HT1080 (cell line): ENCODE results near the gene GALNT4. TPM values are rescaled to one million over a fixed set of nuclear protein-coding genes. Genes with fewer than 3 reads are reported as not detected.

Experiments used
- DNase-seq: peaks from one replicate; pipeline ENCODE4 v3.0.0-alpha.2; 2015; ENCODE audit warnings: low read depth
- total RNA-seq: library from RNA; depleted of rRNA; stranded (reverse); fragments of >200 nt; shearing (Covaris generic); gene quantifications from 2 replicates; pipeline ENCODE4 v1.2.3, GENCODE V29; 2014

Gene GALNT4
- total RNA-seq, 1 experiment from 2014 or later, result 14.0 TPM

DNA sequence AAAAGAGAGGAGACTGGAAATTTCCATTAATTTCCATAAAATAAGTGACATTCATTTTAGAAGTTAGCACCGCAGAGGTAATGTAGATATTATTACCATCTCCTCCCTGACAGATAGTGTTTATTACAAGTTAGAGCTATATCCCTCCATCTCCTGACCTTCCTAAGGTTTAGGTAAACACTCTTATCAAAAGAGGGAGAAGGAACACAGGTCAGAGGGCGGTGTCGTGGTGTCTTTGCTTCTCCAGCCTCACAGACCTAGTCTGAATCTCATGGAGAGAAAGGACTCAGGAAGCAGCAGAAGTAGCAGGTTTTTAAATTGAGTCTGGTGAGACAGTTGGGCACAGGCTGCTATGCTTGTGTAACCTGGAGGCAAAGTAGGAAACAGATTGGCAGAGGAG is 12.8 kb upstream of the GALNT4 start:
- DNase-seq, result no peak

DNA sequence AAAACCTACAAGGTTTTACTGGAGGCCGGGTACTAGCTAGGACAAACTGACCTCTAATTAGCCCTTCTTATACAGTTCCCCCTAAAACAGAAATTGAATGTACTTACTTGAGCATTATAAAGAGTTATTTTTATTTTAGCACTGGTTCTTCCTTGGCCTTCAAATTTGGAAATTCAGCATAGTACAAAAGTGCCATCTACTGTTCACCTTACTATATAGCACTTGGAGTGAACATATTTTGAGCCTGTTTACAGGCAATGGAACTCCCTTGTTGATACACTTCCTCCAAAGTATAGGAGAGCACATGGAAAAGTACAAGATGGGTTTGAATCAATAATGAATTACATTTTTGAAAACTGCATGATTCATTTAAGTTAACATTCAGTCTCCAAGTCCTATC is 5.1 kb upstream of the GALNT4 start:
- peak; percentile 56 for DNase-seq

DNA sequence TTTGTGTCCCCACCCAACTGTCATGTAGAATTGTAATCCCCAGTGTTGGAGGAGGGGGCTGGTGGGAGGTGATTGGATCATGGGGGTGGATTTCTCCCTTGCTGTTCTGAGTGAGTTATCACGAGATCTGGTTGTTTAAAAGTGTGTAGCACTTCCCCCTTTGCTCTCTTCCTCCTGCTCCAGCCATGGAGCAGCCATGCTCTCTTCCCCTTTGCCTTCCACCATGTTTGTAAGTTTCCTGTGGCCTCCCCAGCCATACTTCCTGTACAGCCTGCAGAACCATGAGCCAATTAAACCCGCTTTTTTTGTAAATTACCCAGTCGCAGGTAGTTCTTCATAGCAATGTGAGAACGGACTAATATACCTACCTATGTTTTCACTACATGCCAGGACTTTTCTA is 3.8 kb upstream of the GALNT4 start:
- no peak for DNase-seq

DNA sequence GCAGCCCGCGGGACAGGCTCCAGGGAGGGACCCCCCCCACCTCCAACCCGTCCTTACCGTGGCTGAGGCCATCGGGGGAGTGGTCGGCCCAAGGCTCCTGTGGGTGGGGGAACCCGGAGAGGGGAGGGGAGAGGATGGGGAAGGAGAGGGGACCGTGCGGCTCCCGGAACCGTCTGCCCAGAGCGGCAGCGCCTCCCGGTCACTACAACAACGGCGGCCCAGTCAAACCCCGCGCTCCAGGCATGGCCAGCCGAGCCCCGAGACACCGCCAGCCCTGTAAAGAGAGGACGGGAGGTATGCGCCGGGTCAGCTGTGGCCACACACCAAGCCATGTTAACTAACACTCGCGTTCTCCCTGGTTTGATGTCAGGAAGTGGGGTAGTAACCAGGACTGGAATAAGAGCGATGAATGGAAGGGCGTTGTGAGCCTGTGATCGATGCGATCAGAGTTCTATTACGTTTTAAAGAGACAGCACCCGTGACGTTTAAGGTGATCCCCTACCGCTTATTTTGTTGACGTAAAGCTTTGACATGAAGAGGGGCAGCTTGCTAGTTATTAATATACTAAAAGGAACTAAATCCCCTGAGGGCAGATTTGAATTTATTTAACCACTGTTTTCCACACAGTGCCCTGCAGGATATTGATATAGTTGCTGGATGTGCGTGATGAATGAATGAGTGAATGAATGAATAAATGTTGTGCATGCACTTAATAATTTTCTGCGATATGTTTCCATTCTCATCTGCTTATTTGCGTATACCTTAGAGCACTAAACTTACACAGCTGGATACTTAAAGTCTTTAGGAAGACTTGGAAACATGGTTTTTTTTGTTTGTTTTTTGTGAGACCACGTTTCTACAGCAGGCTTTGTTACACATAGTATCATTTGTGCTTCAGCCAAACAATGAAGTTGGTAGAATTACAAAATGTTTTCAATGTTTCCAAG is 1.5 kb upstream of the GALNT4 start, which contains the start of gene POC1B:
Gene POC1B (minus strand): TSS at position 224 of the 947 bp plus-strand sequence. CDS start 152 bp downstream, at position 72.
- peak; percentile 91 for DNase-seq

DNA sequence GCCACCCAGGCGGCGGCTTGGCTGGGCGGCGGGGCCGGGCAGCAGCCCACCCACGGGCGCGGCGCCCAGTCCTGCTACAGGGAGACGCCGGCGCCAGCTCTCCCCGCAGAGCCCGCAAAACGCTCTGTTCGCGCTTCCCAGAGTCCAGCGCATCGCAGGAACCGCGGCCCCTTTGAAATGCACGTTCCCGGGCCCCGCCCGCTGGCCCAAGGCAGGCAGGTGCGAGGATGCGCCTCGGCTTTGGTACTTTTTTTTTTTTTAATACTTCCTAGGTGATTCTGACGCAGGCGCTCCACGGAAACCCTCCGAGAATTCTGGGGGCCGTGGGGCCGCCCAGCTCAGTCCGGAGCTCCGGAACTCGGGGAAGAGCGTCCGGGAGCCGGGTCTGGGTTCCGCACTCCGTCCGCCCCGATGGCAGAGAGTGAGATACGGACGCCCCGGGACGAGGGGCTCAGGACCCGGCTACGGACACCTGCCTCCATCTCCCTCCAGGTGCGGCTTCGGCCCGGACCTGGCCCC is 768 bp upstream of the GALNT4 start:
- peak; percentile 42 for DNase-seq

DNA sequence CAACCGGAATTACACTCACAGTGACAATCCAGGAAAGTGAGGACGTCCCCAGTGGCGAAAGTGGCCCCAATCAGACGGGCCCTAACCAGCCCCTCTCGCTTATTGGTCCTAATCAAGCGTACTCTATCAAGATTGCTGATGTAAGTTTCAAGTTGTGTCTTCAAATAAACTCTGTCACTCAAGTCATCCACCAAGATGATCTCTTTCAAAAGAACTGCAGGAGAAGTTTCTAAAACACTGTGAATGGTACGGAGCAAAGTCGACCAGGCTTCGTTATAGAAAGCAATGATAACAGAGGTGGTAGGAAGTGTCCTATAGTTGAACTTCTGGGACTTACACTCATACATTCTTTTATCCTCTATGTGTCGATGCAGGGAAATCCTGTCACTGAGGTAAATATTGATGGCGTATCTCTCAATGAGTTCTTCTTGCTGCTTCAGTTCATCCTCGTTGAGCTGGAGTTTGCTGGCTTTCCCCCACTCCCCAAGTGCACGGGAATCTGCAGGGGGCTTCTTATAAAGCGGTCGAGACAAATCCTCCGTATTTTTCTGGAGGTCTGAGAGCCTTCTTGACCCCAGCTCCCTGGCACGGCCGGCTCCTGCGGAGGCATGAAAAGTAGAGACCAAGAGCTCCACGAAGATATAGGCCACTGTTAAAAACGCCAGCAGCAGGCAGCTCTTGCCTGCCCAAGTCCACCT is 604 bp downstream of the GALNT4 start:
- DNase-seq, result no peak

DNA sequence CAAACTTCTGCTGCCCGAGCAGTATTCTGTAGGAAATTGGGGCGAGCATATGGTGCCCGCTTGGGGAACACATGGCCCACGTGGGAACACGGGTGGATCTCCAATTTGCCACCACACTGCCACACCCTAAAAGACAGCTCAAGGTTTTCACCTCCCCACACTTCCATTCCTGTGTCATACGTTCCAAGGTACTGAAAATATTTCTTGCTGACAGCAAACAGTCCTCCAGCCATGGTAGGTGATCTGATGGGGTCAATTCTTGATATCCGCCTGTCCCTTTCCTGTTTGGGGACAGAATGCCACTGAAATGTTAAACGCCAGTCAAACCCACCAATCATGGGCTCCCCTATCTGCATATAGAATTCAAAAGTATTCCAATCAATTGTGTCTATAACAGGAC is 1.2 kb downstream of the GALNT4 start:
- DNase-seq, result no peak

DNA sequence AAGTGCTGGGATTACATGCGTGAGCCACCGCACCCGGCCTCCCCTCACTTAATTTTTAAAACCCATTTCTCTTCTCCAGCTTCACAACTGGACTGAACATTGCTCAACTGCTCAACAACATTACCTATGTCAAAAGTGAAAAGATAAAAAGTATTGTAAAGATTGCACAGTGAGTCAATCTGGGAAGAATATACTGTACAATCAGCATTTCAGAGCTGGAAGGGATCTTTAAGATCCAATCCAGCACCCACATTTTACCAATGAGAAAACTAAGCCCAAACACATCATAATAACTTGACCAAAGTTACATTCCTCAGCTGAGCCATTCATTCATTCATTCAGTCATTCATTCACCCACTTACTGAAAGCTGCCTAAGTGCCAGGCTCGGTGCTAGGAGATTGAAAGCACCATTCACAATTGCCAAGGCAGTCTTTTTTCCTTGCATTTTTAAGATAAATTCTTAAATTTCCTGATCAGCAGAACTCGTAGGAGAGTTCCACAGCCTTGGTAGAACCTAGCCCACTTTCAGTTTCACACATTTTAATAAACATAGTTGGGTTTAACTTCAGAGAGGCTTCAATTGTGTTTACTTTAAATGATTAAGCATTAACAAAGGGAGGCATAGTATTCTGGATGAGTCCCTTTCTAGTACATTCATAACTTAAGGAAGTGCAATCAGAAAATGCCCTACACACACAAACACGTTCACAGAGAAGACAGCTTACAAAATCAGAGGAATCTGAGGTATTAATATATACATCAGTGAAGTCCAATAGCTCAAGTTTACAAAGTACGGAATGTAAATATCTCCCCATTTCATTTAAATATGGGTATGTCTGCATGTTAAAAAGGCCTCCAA is 3.0 kb downstream of the GALNT4 start:
- no peak for DNase-seq

DNA sequence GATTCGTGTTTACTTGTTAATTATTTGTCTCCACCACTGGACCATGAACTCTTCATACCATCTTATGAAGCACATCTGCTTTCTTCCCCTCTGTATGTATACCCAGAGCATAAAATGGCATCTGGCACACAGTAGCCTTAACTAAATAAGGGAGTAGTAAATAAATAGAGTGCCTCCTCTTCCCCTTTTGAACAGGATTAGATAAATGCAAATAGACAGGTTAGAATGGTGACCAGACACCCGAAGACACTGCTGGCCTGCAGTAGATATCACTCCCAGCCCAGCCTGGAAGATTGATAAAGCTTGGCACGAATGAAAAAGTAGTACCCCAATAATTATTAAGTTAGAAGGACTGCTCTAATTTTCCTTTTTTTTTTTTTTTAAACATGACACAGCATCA is 6.9 kb downstream of the GALNT4 start:
- DNase-seq, result no peak

DNA sequence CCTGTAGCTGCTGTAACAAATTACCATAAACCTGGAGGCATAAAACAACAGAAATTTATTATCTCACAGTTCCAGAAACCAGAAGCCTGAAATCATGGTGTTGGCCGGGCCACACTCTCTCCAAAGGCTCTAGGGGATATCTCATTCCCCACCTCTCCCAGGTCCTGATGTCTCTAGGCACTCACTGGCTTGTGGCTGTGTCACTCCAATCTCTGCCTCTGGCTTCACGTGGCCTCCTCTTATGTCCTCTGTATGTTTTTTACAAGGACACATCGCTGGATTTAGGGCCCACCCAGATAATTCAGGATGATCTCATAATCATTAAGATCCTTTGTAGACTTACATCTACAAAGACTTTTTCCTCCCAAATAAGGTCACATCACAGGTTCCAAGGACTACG is 8.0 kb downstream of the GALNT4 start:
- no peak for DNase-seq

DNA sequence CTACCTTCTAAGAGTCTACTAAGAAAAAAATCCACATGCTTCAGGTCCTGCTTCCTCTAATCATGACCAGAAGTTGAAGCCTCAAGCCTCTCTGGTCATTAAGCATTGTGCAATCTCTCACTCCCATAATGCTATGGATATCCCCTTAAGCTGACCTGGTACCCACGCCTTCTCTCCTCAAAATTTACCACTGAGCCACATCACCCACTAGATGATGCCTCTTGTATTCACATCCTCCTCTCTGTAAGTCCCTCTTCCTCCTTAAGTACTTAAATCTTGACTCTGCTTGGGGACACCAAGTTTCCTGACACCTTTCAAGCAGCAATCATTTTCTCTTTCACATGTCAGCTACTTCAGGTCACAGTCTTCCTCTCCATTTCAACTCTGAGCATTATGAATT is 9.8 kb downstream of the GALNT4 start:
- DNase-seq, result no peak

DNA sequence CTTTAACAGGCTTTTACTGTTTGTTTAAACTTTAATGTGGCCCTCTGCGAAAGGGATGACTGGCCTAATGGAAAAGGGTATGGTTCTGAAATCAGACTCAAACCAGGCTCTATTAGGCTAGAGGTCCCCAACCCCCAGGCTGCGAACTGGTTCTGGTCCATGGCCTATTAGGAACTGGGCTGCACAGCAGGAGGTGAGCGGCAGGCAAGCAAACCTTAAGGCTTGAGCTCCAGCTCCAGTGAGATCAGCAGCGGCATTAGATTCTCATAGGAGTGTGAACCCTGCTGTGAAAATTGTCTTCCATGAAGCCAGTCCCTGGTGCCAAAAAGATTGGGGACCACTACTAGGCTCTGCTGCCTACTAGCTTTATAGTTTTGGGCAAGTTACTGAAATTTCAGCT is 11.1 kb downstream of the GALNT4 start:
- no peak for DNase-seq

DNA sequence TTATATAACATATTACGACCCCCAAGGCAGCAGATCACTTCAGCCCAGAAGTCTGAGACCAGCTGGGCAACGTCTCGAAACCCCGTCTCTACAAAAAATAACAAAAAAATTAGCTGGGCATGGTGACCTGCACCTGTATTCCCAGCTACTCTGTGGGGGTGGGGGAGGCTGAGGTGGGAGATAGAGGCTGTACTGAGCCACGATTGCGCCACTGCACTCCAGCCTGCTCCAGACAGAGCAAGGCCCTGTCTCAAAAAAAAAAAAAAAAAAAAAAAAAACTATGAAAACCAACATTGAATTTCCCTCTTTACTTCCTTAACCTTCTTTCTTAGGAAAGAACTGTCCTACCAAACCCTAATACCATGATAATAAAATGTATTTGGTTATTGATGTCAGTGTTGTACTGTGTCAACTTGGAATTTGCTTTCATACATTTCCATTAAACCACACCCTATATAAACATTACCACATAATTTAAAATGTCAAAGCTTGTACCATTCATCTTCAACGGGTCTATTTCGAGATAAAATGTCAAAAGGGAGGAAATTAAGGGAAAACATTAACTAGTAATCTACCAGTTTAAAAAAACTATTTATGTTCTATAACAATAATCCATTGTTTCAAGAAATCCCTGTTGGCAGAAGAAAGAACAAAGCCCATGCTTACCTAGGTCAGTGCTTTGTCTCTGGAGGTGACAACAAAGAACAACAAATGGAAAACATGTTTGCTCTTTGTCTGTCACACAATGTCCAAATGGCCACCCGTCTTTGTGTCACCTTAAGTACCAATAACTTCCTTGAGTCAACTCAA is 17.4 kb downstream of the GALNT4 start:
- DNase-seq, result no peak

DNA sequence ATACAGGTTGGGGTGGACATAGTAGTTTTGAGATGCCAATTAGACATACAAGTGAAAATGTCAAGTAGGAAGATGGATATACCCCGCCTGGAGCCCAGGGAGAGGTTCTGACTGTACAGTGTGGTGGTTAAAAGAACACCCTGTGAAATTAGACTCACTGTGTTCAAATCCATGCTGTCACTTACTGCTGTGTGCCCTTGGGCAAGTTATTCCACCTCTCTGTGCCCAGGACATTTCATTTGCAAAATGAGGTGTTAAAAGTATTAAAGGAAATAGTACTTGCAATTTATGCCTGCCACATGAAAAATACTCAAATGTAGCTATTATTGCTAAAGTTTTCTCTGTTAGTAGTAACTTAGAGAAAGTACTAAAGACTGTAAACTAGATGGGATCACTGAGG is 18.5 kb downstream of the GALNT4 start:
- no peak for DNase-seq

DNA sequence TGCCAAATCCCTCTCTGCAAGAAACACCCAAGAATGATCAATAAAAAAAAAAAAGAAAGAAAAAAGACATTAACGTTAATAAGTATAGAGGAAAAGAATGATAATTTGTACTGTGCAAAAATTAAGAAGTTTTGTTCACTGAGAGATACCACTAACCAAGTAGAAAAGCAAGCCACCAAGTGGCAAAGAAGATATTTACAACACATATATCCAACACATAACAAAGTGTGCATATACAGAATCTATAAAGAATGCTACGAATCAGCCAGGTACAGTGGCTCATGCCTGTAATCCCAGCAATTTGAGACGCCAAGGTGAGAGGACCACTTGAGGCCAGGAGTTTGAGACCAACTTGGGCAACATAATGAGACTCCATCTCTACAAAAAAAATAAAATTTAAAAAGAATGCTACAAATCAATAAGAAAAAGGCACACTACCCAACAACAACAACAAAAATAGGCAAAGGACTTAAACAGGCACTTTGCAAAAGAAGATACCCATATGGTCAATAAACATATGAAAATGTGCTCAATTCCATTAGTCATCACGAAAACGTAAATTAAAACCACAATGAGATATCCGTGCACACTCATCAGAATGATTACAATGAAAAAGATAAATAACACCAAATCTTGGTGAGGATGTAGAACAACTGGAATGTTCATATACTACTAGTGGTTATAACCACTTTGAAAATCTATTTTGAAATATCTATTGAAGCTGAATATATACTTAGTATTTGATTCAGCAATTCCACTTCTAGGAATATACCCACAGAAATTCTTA is 19.8 kb downstream of the GALNT4 start:
- no peak for DNase-seq

DNA sequence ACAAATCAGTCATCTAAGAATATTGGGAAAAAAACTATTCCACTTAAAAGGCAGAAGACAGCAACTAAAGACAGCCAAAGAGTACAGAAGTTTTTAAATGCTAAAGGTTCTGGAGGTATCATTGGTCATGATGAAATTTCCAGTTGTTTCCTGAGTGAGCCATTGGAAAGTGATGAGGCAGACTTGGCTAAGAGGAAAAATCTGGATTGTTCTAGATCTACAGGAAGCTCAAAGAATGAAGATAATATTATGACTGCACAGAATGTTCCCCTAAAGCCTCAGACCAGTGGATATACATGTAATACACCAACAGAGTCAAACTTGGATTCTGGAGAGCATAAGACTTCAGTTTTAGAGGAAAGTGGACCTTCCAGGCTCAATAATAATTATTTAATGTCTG is 22.8 kb downstream of the GALNT4 start:
- no peak for DNase-seq

DNA sequence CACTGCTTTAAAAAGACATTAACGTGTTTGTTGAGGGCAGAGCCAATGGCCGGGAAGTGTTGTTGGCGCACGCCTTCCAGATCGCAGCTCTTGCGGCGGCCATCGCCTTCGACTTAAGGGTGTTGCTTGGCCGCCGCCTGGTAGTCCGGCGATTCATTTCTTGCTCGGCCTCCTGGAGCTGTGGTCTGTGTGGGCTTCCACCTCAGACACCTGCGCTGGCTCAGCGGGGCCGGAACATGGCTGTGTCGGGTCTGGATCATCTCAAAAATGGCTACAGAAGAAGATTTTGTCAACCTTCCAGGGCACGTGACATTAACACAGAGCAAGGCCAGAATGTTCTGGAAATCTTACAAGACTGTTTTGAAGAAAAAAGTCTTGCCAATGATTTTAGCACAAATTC is 24.7 kb downstream of the GALNT4 start:
- no peak for DNase-seq

DNA sequence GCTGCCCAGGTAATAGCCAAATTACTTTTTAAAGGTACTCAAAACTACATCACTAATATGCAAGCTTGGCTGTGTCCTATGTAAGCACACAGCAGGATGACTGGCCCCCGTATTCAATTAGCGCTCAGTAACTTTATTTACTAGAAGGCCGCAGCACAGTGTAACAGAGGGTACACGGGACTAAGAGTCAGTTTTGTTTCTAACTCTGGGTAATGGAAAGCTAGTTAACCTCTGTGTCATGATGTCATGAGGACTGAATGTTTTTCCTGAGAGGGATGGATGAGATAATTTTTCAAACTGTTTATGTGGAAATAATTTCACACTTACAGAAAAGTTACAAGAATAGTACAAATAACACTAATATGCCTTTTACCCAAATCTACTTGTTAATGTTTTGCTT is 27.1 kb downstream of the GALNT4 start:
- DNase-seq, result no peak

DNA sequence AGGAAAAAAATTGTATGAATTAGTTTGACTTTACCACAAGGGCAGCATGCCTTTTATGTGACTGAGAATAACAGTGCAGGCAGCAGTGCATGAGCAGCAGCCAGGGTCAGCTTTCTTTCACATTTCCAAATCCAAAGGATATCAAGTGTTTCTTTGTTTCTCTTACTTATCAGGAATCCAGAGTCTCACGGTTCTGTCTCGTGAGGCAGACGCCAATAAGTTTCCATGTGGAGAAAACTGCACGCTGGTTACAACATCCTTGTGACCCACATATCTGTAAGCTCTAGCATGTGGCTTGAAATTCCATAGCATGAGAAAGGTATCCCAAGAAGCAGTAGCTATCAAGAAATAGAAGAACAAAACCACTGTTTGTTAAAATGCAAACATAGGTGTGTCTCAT is 27.6 kb downstream of the GALNT4 start:
- no peak for DNase-seq
